Measurements from ENCODE around the gene NKIRAS2.

Gene NKIRAS2

GRCh38 chr17:42019509-42020404 lies at the start of gene NKIRAS2:
TSS of gene NKIRAS2 (plus strand) at chr17:42020090. CDS start at chr17:42021578, 1,488 bp downstream.
- peak; percentile 90 for DNase-seq (ENCODE audit: low spot score)

GRCh38 chr17:41970901-41971331 lies 49.0 kb upstream of the NKIRAS2 start:
- no peak for DNase-seq (ENCODE audit: low spot score)

DNA sequence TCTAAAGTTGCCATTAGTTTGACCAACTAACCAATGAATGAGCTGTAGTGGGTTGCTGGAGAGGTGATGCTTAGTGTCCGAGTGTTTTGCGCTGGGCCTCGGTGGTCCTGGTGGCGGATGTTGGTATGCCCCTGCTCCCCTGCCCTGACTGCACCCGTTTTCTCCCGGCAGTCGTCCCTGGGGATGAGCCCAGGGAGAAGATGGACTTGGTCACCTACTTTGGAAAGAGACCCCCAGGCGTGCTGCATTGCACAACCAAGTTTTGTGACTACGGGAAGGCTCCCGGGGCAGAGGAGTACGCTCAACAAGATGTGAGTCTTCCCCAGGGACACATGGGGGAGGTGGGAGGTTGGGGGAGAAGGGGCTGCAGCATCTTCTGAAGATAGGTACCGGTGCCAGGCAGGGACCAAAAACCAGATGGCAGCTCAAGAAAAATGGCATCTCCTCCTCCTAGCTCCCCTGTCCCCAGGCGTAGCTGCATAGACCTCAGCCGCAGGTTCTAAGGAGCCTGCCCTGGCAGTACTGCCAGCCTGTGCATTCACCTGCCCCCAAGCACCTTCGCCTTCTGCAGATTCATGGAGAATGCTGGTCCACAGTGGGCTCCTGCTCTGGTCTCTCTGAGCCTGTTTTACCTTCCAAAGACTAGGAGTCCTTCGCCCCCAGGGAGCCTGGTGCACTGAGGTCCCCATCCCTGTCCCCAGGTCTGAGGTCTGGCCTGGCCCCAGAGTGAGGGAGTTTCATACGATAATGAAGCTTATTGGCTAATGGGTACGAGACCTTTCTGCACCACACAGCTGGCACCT lies 48.0 kb upstream of the NKIRAS2 start:
- no peak for DNase-seq (ENCODE audit: low spot score)

DNA sequence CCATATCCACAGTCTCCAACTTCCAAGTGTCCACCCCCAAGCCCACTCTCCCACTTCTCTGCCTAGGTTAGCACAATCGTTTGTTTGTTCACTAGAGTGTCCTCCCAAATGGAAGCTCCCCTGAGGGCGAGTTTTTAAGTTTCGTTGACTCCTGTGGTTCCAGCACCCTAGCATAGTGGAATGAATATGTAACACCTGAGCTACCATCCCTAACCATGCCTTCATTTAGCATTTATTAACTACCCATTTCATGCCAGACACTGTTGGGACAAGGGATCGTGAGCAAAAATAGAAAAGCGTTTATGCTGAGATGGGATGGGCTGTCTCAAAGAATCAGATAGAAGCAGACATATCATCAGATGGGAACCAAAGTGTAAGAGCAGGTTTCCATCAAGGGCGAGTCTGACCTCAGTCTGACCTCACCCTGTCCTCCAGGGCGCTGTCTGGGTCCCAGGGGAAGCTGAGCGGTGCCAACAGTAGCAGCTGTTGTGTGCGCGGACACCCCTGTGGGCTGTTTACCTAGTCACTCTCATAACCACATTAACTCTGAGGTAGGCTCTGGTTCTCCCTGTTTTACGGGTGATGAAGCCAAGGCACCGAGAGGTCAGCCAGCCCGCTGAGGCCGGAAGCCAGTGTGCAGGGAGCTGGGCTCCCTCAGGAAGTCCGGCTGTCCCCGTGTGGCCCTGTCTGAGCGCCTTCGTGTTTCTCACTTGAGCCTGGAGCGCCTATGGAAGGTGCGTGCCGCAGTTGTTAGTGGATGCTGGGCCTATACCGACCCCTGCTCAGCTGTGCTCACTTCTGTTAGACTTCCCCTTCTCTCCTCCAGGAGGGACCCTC lies 47.1 kb upstream of the NKIRAS2 start:
- no peak for DNase-seq (ENCODE audit: low spot score)

DNA sequence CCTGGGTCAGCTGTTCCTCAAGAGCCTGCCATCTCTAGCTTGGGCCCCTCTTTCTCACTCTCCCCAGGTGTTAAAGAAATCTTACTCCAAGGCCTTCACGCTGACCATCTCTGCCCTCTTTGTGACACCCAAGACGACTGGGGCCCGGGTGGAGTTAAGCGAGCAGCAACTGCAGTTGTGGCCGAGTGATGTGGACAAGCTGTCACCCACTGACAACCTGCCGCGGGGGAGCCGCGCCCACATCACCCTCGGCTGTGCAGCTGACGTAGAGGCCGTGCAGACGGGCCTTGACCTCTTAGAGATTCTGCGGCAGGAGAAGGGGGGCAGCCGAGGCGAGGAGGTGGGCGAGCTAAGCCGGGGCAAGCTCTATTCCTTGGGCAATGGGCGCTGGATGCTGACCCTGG lies 46.5 kb upstream of the NKIRAS2 start:
- DNase-seq (ENCODE audit: low spot score), result no peak

GRCh38 chr17:41974031-41974430 lies 45.9 kb upstream of the NKIRAS2 start:
- DNase-seq (ENCODE audit: low spot score), result no peak

GRCh38 chr17:41974658-41975057 lies 45.2 kb upstream of the NKIRAS2 start:
- DNase-seq (ENCODE audit: low spot score), result no peak

DNA sequence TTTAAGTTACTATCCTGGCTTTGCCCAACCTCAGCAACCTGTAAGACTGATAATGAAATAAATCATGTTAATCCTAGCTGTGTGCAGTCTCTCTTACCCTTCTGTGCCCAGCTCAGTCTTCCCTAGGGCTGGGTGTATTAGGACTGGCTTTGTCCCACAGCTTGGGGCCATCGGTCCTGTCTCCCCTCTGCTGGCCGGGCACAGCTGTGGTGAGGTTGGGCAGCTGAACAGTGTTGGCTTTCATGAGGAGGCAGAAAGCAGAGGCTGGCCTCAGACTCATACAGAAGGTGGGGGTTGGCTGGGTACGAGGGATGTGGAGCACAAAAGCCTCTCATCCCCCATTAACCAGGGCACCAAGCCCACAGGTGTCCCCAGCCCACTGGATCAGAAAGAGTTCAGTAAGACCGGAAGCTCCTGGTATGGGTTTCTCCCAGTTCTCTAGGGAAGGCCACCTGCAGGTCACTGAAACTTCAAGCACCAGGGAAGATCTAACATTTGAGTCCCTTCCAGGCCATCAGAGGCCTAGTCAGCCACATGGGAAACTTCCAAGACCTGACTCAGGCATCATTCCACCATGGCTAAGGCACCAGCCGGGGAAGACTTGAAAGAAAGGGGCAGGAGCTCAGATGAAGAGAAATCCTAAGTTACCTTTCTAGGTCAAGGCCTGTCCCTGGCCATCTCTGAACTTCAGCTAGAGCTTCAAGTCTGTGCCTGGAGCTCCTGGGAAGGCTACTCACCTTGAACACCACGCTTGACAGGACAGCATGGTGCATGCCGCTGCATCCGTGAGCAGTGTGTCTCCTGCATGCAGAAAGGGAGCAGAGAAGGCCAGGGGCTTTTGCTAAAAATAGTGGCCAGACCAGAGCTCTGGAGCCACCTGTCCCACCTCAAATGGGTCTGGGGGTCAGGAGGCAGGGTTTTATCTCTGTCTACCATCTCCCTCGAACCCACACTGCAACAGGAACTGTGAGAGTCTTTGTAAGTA lies 44.5 kb upstream of the NKIRAS2 start:
- DNase-seq (ENCODE audit: low spot score), result peak; percentile 91

DNA sequence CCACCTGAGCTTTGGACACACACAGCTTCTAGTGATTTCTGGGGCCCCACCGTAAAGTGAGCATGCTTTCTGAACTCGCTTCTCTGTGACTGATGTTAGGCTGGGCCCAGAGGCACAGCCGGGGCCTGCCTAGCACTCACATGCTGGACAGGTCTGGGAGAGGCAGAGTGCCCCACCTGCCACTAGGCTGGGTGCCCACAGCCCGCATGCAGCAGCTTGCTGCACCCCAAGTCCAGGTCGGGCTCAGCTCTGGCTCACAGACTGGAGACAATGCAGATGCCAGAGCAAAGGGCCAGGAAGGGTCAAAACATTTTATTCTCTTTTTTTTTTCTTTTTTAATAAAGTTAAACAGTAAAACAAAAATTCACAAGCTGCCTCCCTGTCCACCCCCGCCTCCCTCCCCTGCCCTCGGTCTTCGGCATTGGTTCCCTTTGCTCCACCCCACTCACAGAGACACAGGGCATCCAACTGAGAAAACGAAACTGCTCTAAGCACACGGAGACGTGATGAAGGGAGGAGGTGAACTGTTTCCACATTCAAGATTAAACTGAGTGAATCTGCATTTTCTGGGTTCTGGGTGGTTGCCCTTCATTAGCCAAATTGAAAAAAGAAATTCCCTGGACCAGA lies 43.6 kb upstream of the NKIRAS2 start:
- peak; percentile 50 for DNase-seq (ENCODE audit: low spot score)

GRCh38 chr17:41977991-41978390 lies 41.9 kb upstream of the NKIRAS2 start:
- no peak for DNase-seq (ENCODE audit: low spot score)

- no peak for DNase-seq (ENCODE audit: low spot score)
Observed at GRCh38 chr17:41982026-41982760, 37.7 kb upstream of the NKIRAS2 start.

DNA sequence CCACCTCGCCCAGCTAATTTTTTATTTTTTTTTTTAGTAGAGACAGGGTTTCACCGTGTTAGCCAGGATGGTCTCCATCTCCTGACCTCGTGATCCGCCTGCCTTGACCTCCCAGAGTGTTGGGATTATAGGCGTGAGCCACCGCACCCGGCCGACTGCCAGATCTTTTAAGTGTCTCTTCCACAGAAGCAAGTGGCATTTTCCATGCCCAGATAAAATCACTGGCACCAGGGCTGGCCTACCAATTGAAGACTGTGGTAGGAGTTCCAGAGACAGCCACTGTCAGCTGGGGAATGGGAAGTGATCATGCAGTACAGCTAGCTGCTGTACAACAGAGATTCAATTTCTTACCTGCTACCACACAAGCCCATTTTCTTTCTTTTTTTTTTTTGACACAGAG lies 35.4 kb upstream of the NKIRAS2 start:
- DNase-seq (ENCODE audit: low spot score), result no peak

DNA sequence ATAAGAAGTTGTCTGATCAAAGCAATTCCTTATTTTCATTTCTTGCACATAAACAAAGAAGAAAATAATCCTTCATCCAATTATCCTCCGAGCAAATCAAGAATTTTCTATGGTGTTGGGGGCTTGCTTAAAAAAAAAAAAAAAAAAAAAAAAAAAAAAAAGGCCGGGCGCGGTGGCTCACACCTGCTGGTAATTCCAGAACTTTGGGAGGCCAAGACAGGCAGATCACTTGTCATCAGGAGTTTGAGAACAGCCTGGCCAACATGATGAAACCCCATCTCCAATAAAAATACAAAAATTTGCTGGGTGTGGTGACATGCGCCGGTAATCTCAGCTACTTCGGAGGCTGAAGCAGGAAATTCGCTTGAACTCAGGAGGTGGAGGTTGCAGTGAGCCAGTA lies 34.0 kb upstream of the NKIRAS2 start:
- no peak for DNase-seq (ENCODE audit: low spot score)

DNA sequence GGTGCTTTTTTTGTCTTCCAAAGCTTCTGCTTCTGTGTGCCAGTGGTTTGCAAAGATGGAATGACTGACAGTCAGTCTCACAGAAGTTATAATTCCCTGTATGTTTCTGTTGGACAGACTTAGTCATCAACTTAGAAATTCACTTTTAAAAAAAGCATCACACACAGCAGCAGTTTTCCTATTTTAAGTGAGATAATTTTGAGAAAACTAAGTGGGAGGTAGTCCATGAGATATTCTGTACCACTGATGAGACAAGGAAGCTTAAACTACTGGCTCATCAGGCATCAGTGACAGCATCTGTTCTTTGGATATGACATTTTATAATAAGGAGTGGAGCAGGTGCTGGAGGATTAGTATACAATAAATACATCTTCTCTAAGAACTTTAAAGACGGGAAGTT lies 33.3 kb upstream of the NKIRAS2 start:
- DNase-seq (ENCODE audit: low spot score), result peak; percentile 66

- no peak for DNase-seq (ENCODE audit: low spot score)
Observed at GRCh38 chr17:41987642-41988041, 32.2 kb upstream of the NKIRAS2 start.

DNA sequence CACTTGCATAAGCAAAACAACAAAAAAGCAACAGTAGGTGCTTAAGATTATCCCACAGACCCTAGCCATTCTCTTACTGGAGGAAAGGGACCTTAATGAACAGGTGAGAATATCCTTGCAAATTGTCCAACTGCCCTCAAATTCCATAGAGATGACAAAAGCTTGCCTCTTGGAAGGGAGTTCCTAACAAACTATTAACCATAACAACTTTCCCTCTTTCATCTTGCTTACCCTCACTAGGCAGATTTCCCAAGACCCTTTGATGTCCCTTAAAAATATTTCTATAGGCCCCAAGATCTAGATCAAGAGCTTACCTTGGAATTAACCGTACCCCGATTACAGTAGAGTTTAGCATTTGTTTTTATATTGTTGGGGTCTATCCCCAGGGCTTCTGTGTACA lies 31.5 kb upstream of the NKIRAS2 start:
- DNase-seq (ENCODE audit: low spot score), result no peak

DNA sequence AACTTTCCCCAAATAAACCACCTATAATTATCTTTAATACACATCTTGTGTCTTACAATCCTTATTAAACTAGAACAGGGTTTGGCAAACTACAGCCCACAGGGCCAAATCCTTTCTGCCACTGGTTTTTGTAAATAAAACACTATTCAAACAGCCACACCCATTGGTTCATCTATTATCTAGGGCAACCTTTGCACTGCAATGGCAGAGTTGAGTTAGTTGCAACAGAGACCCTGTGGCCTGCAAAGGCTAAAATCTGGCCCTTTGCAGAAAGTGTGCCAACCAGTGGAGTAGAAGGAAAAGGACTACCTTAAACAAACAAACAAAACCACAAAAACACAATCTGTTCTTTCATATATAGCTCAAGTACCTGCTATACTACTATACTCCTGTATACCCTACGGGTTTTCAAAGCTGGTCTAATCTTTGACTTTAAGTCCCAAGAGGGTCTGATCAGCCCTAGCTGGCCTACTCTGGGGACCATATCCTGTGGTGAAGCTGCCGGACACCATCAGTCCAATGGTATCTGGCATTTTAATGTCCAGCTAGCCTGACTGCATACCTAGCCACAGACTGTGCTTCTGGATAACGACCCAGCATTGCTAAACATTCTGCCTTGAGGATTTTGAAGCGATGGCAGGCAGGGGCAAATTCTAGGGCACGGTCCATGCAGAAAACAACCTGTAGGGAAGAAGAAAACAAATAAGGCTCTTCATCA lies 30.0 kb upstream of the NKIRAS2 start:
- no peak for DNase-seq (ENCODE audit: low spot score)

GRCh38 chr17:41992576-41992975 lies 27.3 kb upstream of the NKIRAS2 start:
- DNase-seq (ENCODE audit: low spot score), result peak; percentile 95

DNA sequence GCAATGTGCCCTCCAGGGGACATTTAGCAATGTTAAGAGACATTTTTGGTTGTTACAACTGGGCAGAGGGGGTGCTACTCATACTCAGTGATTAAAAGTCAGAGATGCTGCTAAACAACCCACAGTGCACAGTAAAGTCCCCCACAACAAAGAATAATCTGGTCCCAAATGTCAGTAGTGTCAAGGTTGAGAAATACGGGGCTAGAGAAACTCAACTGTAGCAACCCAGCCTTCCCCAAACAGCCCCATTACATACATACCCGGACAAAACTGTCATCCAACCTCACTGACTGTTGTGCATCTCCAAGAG lies 23.1 kb upstream of the NKIRAS2 start:
- no peak for DNase-seq (ENCODE audit: low spot score)
